PC-9 (cell line): ENCODE data around the gene KIF3C. TPM values are rescaled to one million over a fixed set of nuclear protein-coding genes. Genes with fewer than 3 reads are reported as not detected.
"Not testable (repeated sequence)": the region's sequence is repeated elsewhere in the genome, so short reads cannot be mapped to it uniquely, and the experiment has no call there.

Experiments
- BruUV-seq: library from RNA; stranded (reverse); fragments of 400-500 nt; replicated peaks from 2 replicates; lab custom pipeline; 2021; lab: Mats Ljungman, UMichigan
- CTCF ChIA-PET: fragments of 300-600 bp; sonication (Branson Sonifier 250); formaldehyde crosslinking; loops from one replicate; lab custom pipeline; 2022; ENCODE audit warnings: antibody characterized with exemption; lab: Charles Lee
- POLR2A ChIA-PET: fragments of 300-600 bp; sonication (Branson Sonifier 250); formaldehyde crosslinking; loops from one replicate; lab custom pipeline; 2022; ENCODE audit warnings: antibody characterized with exemption; ENCODE audit not compliant: unreplicated experiment; lab: Charles Lee
- DNase-seq, 2 experiments: peaks; one replicate each; pipeline versions ENCODE4 v3.0.0 to v3.0.0-alpha.2; 2015 to 2022; ENCODE audit warnings: mixed read lengths in 1 of 2
- H2AFZ ChIP-seq: fragments of 200-600 bp; sonication (generic); 2 replicates; pipeline ENCODE4 v1.8.1; 2017; ENCODE audit warnings: antibody characterized with exemption
- H3F3A ChIP-seq: fragments of 200-600 bp; sonication (generic); 2 replicates; pipeline ENCODE4 v1.8.1; 2017; ENCODE audit warnings: antibody characterized with exemption, mild to moderate bottlenecking, low read depth; ENCODE audit not compliant: insufficient read depth
- H3K27ac ChIP-seq: fragments of 200-600 bp; sonication (generic); 2 replicates; pipeline ENCODE4 v1.6.1; 2016; ENCODE audit warnings: mixed run types
- H3K27me3 ChIP-seq: fragments of 200-600 bp; sonication (generic); 2 replicates; pipeline ENCODE4 v1.6.1; 2016; ENCODE audit warnings: low read depth, mixed run types; ENCODE audit not compliant: insufficient read depth
- H3K36me3 ChIP-seq: fragments of 200-600 bp; sonication (generic); 2 replicates; pipeline ENCODE4 v1.6.1; 2016; ENCODE audit warnings: low read depth, mixed run types
- H3K4me1 ChIP-seq: fragments of 200-600 bp; sonication (generic); replicated peaks from 2 replicates; pipeline ENCODE4 v1.6.1; 2016; ENCODE audit warnings: mixed run types; ENCODE audit not compliant: insufficient read depth
- H3K4me2 ChIP-seq: fragments of 200-600 bp; sonication (generic); 2 replicates; pipeline ENCODE4 v1.6.1; 2017; ENCODE audit warnings: mixed run types
- H3K4me3 ChIP-seq: fragments of 200-600 bp; sonication (generic); 2 replicates; pipeline ENCODE4 v1.6.1; 2016; ENCODE audit warnings: mixed run types
- H3K79me2 ChIP-seq: fragments of 200-600 bp; sonication (generic); 2 replicates; pipeline ENCODE4 v1.6.1; 2017; ENCODE audit warnings: low read depth, mixed run types
- H3K9me2 ChIP-seq: fragments of 200-600 bp; sonication (generic); 2 replicates; pipeline ENCODE4 v1.8.1; 2017; ENCODE audit warnings: mild to moderate bottlenecking; ENCODE audit not compliant: insufficient read depth
- H3K9me3 ChIP-seq: fragments of 200-600 bp; sonication (generic); 2 replicates; pipeline ENCODE4 v1.8.1; 2016; ENCODE audit warnings: low read depth; ENCODE audit not compliant: insufficient read depth
- H4K20me1 ChIP-seq: fragments of 200-600 bp; sonication (generic); 2 replicates; pipeline ENCODE4 v1.8.1; 2017; ENCODE audit not compliant: insufficient read depth
- EZH2 ChIP-seq: fragments of 200-600 bp; sonication (generic); IDR thresholded peaks from 2 replicates; pipeline ENCODE4 v1.8.0; 2017; ENCODE audit warnings: antibody characterized with exemption, low read depth
- intact Hi-C: fragments of 100-400 bp; cut with micrococcal nuclease; formaldehyde crosslinking; loops from one replicate; pipeline ENCODE4 v1.10.0; 2022; ENCODE audit not compliant: unreplicated experiment
- total RNA-seq: library from RNA; stranded (reverse); gene quantifications from 2 replicates; pipeline ENCODE4 v1.2.3, GENCODE V29; 2021
- TF ChIP-seq, protein P1 (sequence below): fragments of 200-600 bp; sonication (generic); conservative IDR thresholded peaks from 2 replicates; pipeline ENCODE4 v1.6.1; 2017; ENCODE audit warnings: mixed run types, antibody characterized with exemption, mild to moderate bottlenecking, moderate library complexity

The KIF3C gene
- total RNA-seq, 1 experiment from 2014 or later, result 50.5 TPM

- DNase-seq, result no peak
- Histone ChIP-seq H3K27ac (peak overlapping the region; percentile 30; the same call in 1 of the 2 replicates), H2AFZ (no peak overlapping the region), H3K9me2 (no peaks in the 10 kb centered on the region), H3K36me3 (no peaks in the 10 kb centered on the region), H3K4me1 (peaks cover 46% of the 10 kb centered on the region), H3K79me2 (no peaks in the 10 kb centered on the region), H3K9me3 (no peaks in the 10 kb centered on the region; the same call in none of the 2 replicates), H3K4me2 (peak overlapping the region; percentile 47), H4K20me1 (no peaks in the 10 kb centered on the region), H3K4me3 (no peak overlapping the region), H3F3A (peaks cover 34% of the 10 kb centered on the region), H3K27me3 (no peaks in the 10 kb centered on the region)
- CTCF ChIA-PET, result no interaction called here
- intact Hi-C loops, result no loop called here
- POLR2A ChIA-PET, result no interaction called here
- BruUV-seq, result no TSS peak
- no peak for TF ChIP-seq EZH2
- TF ChIP-seq, protein P1, sequence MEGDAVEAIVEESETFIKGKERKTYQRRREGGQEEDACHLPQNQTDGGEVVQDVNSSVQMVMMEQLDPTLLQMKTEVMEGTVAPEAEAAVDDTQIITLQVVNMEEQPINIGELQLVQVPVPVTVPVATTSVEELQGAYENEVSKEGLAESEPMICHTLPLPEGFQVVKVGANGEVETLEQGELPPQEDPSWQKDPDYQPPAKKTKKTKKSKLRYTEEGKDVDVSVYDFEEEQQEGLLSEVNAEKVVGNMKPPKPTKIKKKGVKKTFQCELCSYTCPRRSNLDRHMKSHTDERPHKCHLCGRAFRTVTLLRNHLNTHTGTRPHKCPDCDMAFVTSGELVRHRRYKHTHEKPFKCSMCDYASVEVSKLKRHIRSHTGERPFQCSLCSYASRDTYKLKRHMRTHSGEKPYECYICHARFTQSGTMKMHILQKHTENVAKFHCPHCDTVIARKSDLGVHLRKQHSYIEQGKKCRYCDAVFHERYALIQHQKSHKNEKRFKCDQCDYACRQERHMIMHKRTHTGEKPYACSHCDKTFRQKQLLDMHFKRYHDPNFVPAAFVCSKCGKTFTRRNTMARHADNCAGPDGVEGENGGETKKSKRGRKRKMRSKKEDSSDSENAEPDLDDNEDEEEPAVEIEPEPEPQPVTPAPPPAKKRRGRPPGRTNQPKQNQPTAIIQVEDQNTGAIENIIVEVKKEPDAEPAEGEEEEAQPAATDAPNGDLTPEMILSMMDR, result no peak
These were observed 35.3 kb upstream of the KIF3C start for GRCh38 chr2:26017464-26018183.

GRCh38 chr2:26016706-26017045 lies 34.4 kb upstream of the KIF3C start:
- H3K79me2 ChIP-seq, DNase-seq, H3K9me3 ChIP-seq, intact Hi-C loops, POLR2A ChIA-PET, H3K27ac ChIP-seq, H3K27me3 ChIP-seq, H3K4me2 ChIP-seq, H2AFZ ChIP-seq, H4K20me1 ChIP-seq, H3K9me2 ChIP-seq, H3K4me3 ChIP-seq, H3K36me3 ChIP-seq, BruUV-seq: not testable (repeated sequence)
- peaks cover 44% of the 10 kb centered on the region for H3F3A ChIP-seq
- peaks cover 55% of the 10 kb centered on the region for H3K4me1 ChIP-seq
- CTCF ChIA-PET, result interaction anchor here (0.7 kb wide), 1 partner anchor 132 kb away, joined by 3 read pairs; no protein-coding TSS in a partner anchor

DNA sequence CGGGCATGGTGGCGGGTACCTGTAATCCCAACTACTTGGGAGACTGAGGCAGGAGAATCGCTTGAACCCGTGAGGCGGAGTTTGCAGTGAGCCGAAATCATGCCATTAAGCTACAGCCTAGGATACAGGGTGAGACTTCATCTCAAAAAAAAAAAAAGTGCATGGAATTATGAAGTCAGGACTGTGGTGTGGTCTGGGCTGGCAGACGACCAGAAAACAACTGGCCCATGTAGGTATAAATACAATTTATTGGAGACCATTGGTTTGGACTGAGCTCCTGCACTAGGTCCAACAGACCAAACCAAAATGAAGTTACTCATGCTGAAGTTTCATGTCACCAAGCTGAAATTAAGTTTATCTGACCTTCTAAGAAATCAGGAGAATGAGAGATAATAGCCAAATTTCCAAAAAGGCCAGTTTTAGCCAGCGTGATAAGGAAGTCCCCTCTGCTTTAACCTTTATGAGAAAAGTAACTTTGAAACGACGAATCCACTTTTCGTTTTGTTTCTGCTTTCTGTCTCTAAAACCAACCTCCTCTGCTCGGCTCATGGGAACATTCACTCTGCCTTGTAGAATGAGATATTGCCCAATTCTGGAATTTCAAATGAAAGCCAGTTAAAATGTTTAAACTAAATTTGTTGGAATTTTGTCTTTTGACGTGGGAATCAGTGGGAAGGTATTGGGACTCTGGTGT lies 33.9 kb upstream of the KIF3C start:
- BruUV-seq, result no TSS peak

More for the DNA sequence above, 33.9 kb upstream of the KIF3C start:
- Histone ChIP-seq H3K9me2 (no peaks in the 10 kb centered on the region), H3K4me1 (peaks cover 61% of the 10 kb centered on the region), H2AFZ (no peak overlapping the region), H3K27ac (no peak overlapping the region), H3K79me2 (no peaks in the 10 kb centered on the region), H3K4me2 (no peak overlapping the region), H3F3A (peaks cover 49% of the 10 kb centered on the region), H4K20me1 (no peaks in the 10 kb centered on the region), H3K27me3 (no peaks in the 10 kb centered on the region), H3K4me3 (no peak overlapping the region), H3K9me3 (no peaks in the 10 kb centered on the region; the same call in none of the 2 replicates), H3K36me3 (no peaks in the 10 kb centered on the region)
- TF ChIP-seq EZH2, result no peak
- TF ChIP-seq, protein P1, result no peak
- CTCF ChIA-PET, result interaction anchor here (0.7 kb wide), 1 partner anchor 132 kb away, joined by 3 read pairs; no protein-coding TSS in a partner anchor
- intact Hi-C loops, result no loop called here
- no peak for DNase-seq
- POLR2A ChIA-PET, result no interaction called here
